HUES64 (cell line): ENCODE data around the gene GRIP2.

Experiments
- H3K27ac ChIP-seq: 2 replicates; pipeline ENCODE4 v1.7.0; 2013; ENCODE audit warnings: low read depth, low read length, inconsistent platforms
- H3K27me3 ChIP-seq: 2 replicates; pipeline ENCODE4 v1.6.1; 2013; ENCODE audit warnings: mild to moderate bottlenecking, low read length; ENCODE audit not compliant: insufficient read depth
- H3K36me3 ChIP-seq: 2 replicates; pipeline ENCODE4 v1.6.1; 2013; ENCODE audit warnings: mild to moderate bottlenecking, low read length; ENCODE audit not compliant: insufficient read depth
- H3K4me1 ChIP-seq: 2 replicates; pipeline ENCODE4 v1.6.1; 2013; ENCODE audit warnings: mild to moderate bottlenecking, low read length, moderate library complexity; ENCODE audit not compliant: insufficient read depth
- H3K4me3 ChIP-seq: 2 replicates; pipeline ENCODE4 v1.5.1; 2013; ENCODE audit warnings: mild to moderate bottlenecking, low read length, moderate library complexity
- H3K9ac ChIP-seq: 2 replicates; pipeline ENCODE4 v1.6.1; 2013; ENCODE audit warnings: mild to moderate bottlenecking, low read depth, low read length
- H3K9me3 ChIP-seq: 2 replicates; pipeline ENCODE4 v1.6.1; 2013; ENCODE audit warnings: low read depth, low read length; ENCODE audit not compliant: insufficient read depth
- WGBS: fragments of 150-250, 120-280 bp; methylation state at CpG from one replicate; pipeline ENCODE4 v1.1.7; 2013; ENCODE audit warnings: missing lambda C conversion rate; 5-methylcytosine and 5-hydroxymethylcytosine counted together

The GRIP2 gene

DNA sequence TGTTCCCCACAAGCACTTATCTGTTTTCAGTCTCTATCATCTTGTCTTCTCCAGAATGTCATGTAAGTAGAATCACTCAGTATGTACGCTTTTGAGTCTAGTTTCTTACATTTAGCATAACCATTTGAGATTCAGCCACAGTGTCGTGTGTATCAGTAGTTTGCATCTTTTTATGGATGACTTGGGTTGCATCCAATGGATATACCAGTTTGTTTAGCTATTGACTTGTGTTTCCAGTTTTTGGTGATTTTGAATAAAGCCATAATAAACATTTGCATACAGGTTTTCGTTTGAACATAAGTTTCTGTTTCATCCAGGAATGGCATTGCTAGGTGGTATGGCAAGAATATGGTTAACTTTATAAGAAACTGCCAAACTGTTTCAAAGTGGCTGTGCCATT, 12.1 kb downstream of the GRIP2 start:
- Histone ChIP-seq H3K36me3 (no peaks in the 10 kb centered on the region), H3K4me3 (no peak overlapping the region), H3K9ac (no peak overlapping the region), H3K27me3 (no peaks in the 10 kb centered on the region), H3K9me3 (0 out of 2 replicates have a peak, but pooled peaks cover 2% of the 10 kb centered on the region), H3K27ac (no peak overlapping the region), H3K4me1 (peaks cover 17% of the 10 kb centered on the region)
- WGBS: 96% methylated on average over 3 of the region's 3 CpGs

DNA sequence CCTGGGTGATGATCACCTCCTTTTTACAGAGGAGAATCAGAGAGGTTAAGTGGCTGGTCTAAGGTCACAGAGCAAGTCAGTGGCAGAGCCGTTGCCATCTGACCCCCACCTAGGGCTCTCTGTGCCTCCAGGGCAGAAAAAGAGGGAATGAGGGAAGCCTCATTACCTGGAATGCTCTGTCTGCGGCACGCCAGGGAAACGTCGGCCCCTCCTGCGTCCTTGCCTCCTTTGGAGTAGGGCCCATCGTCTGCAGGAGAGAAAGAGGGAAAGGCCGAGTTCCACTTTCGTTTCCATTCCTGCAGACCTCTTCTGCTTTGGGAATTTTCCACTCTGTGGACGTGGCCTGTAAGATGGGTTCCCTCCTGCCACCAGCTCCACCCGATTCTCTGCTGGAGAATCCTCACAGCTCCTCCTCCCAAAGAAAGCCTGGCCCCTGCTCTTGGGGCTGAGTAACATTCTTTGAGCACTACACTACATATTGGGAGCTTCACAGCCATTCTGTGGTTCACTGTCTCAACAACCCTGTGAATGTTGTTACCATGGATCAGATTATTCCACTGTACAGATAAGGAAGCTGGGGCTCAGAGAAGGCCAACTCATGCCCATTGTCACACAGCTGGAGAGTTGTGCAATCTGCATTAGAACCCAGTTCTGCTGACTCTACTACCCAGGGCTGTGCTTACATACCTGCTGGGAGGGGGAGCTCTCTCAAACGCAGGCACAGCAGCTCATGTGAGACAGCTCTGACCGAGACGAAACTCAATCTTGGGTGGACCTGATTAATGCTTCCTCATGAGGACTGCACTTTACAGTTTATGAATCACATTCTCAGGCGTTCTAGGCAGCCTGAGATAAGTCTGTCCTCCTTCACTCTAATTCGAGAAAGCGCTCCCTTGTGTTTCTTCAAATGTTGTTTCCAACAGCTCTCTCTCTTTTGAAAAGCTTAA, 14.2 kb downstream of the GRIP2 start:
- no peak overlapping the region for H3K4me3 ChIP-seq
- H3K27me3 ChIP-seq: no peaks in the 10 kb centered on the region
- H3K36me3 ChIP-seq: no peaks in the 10 kb centered on the region
- 0 out of 2 replicates have a peak, but pooled peaks cover 2% of the 10 kb centered on the region for H3K9me3 ChIP-seq
- 69% methylated on average over 17 of the region's 17 CpGs for WGBS
- H3K4me1 ChIP-seq: 0 out of 2 replicates have a peak, but pooled peaks cover 7% of the 10 kb centered on the region
- H3K27ac ChIP-seq: no peak overlapping the region
- no peak overlapping the region for H3K9ac ChIP-seq

DNA sequence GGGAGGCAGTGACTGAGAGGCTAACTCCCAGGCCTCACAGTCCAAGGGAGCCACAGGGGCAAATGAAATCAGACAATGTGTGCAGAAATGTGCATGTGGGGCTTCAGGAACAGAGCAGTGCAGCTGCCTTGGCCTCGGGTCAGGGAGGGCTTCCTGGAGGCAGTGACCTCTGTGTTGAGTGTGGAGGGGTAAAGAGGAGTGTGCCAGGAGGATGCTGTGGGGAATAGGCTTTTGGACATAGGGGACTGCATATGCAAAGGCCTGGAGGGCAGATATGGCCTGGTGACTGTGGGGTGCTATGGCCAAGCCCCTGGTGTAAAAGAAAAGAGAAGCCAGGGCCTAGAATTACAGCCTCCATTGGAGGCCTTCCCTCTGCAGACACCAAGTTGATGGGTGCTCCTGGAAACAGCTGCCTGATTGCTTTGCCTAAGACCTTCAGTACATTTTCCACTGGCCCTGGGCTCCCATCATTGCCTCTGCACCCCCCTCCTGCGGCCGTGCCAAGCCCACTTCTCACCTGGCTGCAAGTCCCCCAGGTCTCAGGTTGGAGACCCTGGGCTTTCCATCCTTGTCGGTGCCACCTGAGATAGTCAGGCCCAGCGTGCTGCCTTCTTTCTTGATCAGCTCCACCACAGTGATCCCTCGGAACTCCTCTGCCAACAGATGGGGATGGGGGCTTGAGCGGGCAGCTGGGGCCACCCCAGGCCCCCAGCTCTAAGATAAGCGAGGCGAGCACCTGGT, 15.1 kb downstream of the GRIP2 start:
- Histone ChIP-seq H3K4me3 (no peak overlapping the region), H3K27me3 (no peaks in the 10 kb centered on the region), H3K9ac (no peak overlapping the region), H3K36me3 (no peaks in the 10 kb centered on the region), H3K27ac (no peak overlapping the region), H3K9me3 (0 out of 2 replicates have a peak, but pooled peaks cover 2% of the 10 kb centered on the region), H3K4me1 (0 out of 2 replicates have a peak, but pooled peaks cover 7% of the 10 kb centered on the region)
- 82% methylated on average over 9 of the region's 9 CpGs for WGBS

DNA sequence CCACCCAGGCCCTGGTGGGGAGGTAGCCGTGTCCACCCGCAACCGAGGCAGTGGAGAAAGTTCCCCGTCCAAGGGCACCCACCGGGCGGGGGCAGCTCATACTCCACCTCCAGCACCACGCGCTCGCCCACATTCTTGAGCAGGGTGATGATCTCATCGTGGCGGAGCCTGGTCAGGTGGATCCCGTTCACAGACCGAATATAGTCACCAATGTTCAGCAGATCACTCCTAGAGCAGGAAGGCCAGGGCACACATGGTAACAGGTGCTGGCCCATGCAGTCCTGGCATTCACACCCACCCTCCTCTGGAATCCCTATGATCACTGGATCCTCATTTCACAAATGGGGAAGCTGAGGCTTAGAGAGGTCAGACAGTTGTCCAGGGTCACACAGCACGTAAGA, 15.8 kb downstream of the GRIP2 start:
- Histone ChIP-seq H3K4me1 (0 out of 2 replicates have a peak, but pooled peaks cover 7% of the 10 kb centered on the region), H3K9ac (no peak overlapping the region), H3K4me3 (no peak overlapping the region), H3K36me3 (no peaks in the 10 kb centered on the region), H3K27ac (no peak overlapping the region), H3K9me3 (no peaks in the 10 kb centered on the region), H3K27me3 (no peaks in the 10 kb centered on the region)
- 96% methylated on average over 14 of the region's 14 CpGs for WGBS

DNA sequence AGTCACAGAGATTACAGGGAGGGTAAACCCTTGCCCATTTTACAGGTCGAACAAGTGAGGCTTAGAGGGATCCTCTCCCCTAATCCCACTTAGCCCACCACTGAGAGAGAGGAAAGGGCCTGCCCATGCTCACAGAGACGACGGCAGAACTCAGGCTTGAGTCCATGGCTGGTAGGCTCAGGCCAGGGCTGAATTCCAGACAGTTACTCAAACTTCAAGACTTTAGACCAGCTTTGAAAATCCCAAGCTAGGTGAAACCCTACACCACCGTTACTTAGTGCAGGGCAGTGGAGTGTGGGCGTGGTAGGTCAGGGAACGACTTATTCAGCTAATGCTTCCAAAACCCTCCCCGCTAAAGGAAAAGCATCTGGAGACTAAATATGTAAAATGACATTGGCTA, 16.4 kb downstream of the GRIP2 start:
- Histone ChIP-seq H3K9ac (no peak overlapping the region), H3K27me3 (no peaks in the 10 kb centered on the region), H3K36me3 (no peaks in the 10 kb centered on the region), H3K4me3 (no peak overlapping the region), H3K4me1 (0 out of 2 replicates have a peak, but pooled peaks cover 7% of the 10 kb centered on the region), H3K9me3 (no peaks in the 10 kb centered on the region), H3K27ac (no peak overlapping the region)
- 83% methylated on average over 6 of the region's 7 CpGs for WGBS

DNA sequence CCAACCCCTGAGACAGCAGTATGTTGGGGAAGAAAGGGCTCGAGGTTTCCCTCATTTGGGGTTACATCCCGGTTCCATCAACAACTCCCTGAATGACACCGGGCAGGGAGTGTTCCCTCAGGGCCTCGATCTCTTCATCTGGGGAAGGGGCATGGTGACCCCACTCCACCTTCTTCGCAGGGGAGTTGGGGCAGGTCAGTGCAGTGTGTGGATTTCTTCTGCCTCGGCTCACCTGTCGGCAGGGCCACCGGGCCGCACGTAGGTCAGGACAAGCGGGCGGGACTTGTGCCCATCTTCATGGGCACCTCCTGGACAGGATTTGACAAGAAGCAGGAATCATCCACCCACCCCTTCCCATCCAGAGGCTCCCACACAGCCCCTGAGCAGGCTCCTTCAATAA, 17.4 kb downstream of the GRIP2 start:
- WGBS: 96% methylated on average over 12 of the region's 12 CpGs
- H3K27ac ChIP-seq: no peak overlapping the region
- no peaks in the 10 kb centered on the region for H3K27me3 ChIP-seq

DNA sequence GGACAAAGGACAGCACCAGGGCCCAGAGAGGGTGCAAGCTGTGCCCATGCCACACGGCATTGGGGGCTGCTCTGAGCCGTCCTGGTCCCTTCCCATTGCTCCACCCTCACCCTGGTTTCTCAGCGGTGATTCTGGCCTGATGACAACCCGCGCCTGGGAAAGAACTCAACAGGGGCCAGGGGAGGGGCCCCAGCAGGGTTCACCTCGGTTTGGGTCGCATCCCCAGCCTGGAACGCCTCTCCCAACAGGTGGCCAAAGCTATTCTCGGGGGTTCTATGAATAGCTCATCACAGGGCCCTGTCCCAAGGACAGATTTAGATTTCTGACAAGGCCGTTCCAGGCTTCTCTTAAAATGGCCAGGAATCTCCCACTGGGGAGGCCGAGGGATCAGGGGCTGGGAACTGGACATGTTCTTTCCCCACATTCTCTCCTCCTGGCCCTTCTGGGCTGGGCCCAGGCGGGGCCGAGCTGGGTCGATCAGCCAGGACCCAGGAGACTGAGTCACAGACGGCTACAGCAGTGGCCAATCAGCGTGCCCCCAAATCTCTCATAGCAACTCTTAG, 17.9 kb downstream of the GRIP2 start:
- WGBS: 75% methylated on average over 16 of the region's 16 CpGs
- Histone ChIP-seq H3K27ac (no peak overlapping the region), H3K9me3 (no peaks in the 10 kb centered on the region), H3K36me3 (no peaks in the 10 kb centered on the region), H3K4me1 (0 out of 2 replicates have a peak, but pooled peaks cover 13% of the 10 kb centered on the region), H3K4me3 (no peak overlapping the region), H3K27me3 (no peaks in the 10 kb centered on the region), H3K9ac (no peak overlapping the region)

More for the DNA sequence above, 17.4 kb downstream of the GRIP2 start:
- H3K4me1 ChIP-seq: 0 out of 2 replicates have a peak, but pooled peaks cover 13% of the 10 kb centered on the region
- no peak overlapping the region for H3K9ac ChIP-seq
- H3K36me3 ChIP-seq: no peaks in the 10 kb centered on the region
- no peaks in the 10 kb centered on the region for H3K9me3 ChIP-seq
- H3K4me3 ChIP-seq: no peak overlapping the region

DNA sequence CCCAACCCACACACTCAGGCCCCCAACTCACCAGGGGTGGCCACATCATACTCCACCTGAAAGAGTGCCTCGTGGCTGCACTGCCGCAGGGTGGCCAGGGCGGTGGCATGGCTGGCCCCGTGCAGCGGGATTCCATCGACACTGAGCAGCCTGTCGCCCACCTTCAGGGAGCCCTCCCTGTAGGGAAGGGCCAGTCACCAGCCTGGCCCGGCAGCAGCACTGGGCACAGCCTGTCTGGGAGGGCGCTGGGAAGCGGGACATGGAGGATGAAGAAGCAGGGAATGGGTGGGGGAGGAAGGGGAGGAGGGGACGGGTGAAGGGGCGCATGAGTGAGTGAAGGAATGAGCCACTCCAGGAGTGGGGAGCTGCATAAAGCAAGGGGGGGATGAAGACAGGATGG, 18.5 kb downstream of the GRIP2 start:
- Histone ChIP-seq H3K27me3 (no peaks in the 10 kb centered on the region), H3K9ac (no peak overlapping the region), H3K4me1 (0 out of 2 replicates have a peak, but pooled peaks cover 13% of the 10 kb centered on the region), H3K9me3 (no peaks in the 10 kb centered on the region), H3K36me3 (no peaks in the 10 kb centered on the region), H3K4me3 (no peak overlapping the region), H3K27ac (no peak overlapping the region)
- WGBS: 88% methylated on average over 12 of the region's 12 CpGs

DNA sequence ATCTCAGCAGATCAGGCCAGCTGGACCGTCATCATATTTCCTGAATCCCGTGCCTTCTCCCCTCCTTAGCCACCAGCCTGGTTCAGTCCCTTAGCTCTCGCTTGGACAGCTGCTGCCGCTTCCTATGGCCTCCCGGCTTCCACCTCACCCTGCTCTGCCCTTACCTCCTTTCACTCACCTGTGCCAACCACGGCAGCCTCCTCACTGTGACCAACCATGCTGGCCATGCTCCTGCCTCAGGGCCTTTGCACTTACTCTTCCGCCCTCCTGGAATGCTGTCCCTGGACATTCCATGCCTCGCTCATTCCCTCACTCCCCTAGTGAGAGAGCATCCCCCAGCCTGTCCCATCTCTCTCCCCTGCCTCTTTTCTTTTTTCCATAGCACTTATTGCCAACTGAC, 19.2 kb downstream of the GRIP2 start:
- Histone ChIP-seq H3K27me3 (no peaks in the 10 kb centered on the region), H3K9me3 (no peaks in the 10 kb centered on the region), H3K36me3 (no peaks in the 10 kb centered on the region), H3K27ac (no peak overlapping the region), H3K9ac (no peak overlapping the region), H3K4me1 (0 out of 2 replicates have a peak, but pooled peaks cover 9% of the 10 kb centered on the region), H3K4me3 (no peak overlapping the region)
- WGBS: 90% methylated on average over 8 of the region's 8 CpGs

DNA sequence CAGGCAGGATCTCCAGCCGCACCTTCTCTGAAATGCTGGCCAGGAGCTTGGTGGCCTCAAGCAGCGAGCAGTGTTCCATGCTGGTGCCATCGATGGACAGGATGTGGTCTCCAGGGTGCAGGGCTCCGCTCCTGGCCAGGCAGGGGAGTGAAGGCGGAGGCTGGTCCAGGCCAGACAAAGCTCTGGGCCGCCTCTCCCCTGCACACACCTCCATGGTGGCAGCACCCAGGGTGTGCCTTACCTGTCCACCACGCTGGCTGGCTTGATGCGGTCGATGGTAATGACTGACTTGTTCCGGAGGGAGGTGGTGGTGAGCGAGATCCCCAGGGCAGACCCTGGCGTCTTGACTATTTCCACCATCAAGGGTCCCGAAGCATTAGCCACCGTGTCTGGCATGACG, 20.0 kb downstream of the GRIP2 start:
- Histone ChIP-seq H3K4me1 (0 out of 2 replicates have a peak, but pooled peaks cover 6% of the 10 kb centered on the region), H3K36me3 (no peaks in the 10 kb centered on the region), H3K27me3 (no peaks in the 10 kb centered on the region), H3K9ac (no peak overlapping the region), H3K9me3 (no peaks in the 10 kb centered on the region), H3K27ac (no peak overlapping the region), H3K4me3 (no peak overlapping the region)
- WGBS: 86% methylated on average over 15 of the region's 15 CpGs

DNA sequence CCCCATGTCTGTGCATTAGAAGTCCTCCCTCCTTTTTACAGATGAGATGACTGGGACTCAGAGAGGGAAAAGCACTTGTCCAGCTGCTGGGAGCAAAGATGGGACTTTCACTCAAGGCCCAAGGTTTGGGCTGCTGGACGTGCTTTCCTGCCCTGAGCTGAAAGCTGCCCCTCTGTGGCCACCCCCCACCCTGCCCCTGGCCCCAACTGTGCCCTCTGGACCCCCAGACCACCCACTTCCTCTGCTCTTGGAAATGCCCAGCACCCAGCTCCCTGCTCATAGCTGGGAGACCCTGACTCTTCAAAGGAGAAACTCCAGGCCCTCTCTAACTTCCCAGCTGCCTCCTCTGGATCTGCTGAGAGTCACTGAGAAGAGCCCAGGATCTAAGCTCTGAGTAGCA, 20.7 kb downstream of the GRIP2 start:
- Histone ChIP-seq H3K36me3 (no peaks in the 10 kb centered on the region), H3K27me3 (no peaks in the 10 kb centered on the region), H3K9ac (no peak overlapping the region), H3K4me3 (no peak overlapping the region), H3K27ac (no peak overlapping the region), H3K4me1 (0 out of 2 replicates have a peak, but pooled peaks cover 6% of the 10 kb centered on the region), H3K9me3 (no peaks in the 10 kb centered on the region)
- WGBS: 92% methylated on average over 1 of the region's 1 CpG
